HK-2 (cell line): Measurements from ENCODE around the gene CCNA1.

Experiments
- DNase-seq: peaks from one replicate; pipeline ENCODE4 v3.0.0-alpha.2; 2018; ENCODE audit not compliant: unreplicated experiment

CCNA1 gene

GRCh38 chr13:36454121-36454520 lies 21.8 kb downstream of the CCNA1 start:
- DNase-seq, result no peak

GRCh38 chr13:36454987-36455386 lies 22.7 kb downstream of the CCNA1 start:
- no peak for DNase-seq

GRCh38 chr13:36456577-36456976 lies 24.3 kb downstream of the CCNA1 start:
- no peak for DNase-seq

DNA sequence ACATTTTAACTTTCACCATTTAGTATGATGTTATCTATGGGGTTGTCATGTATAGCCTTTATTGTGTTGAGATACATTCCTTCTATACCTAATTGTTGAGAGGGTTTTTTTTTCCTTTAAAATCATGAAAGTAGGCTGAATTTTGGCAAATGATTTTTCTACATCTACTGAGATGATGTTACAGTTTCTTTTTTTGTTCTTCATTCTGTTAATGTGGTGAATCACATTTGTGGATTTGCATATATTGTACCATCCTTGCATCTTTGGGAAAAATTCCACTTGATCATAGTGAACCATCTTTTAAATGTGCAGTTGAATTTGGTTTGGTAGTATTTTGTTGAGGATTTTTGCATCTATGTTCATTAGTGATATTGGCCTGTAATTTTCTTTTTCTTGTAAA lies 29.2 kb downstream of the CCNA1 start:
- DNase-seq, result no peak

- DNase-seq, result no peak
Measured at GRCh38 chr13:36475468-36475867, 43.2 kb downstream of the CCNA1 start.

DNA sequence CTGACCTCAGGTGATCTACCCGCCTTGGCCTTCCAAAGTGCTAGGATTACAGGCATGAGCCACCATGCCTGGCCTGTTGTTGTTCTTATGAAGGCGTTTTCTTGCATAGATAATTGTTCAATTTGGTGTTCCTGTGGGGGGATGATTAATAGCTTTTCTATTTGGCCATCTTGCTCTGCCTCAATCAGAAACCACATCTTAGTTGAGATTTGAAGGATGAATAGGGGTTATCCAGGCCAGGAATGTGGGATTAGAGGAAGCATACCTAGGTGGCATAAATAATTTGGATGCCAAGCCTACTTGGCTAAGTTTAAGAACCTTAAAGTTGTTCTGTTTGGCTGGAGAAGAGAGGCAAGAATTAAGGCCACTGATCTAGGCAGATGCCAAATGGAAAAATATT lies 44.4 kb downstream of the CCNA1 start:
- no peak for DNase-seq

- DNase-seq, result no peak
Measured at GRCh38 chr13:36480726-36481427, 48.6 kb downstream of the CCNA1 start.

DNA sequence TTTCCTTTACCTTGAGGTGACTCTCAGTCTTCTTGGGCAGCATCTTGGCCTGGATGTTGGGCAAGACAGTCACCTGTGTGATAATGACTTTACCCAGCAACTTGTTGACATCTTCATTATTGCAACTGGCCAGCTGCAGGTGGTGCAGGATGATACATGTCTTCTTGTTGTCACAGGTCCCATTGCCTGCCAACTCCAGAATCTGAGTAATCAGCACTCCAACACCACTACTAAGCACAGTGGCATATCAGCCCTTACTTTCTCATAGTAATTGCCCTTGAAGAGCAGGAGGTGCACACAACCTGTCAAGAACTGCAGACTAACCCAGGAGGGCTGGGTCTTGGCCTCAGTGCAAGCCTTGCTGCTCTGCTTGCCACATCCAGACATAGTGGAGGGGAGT lies 57.8 kb downstream of the CCNA1 start:
- no peak for DNase-seq
